Panc1 (cell line): Measurements from ENCODE around the gene ATP8B2. TPM values are rescaled to one million over a fixed set of nuclear protein-coding genes. Genes with fewer than 3 reads are reported as not detected.
"Not testable (repeated sequence)": the region's sequence is repeated elsewhere in the genome, so short reads cannot be mapped to it uniquely, and the experiment has no call there.

Experiments
- ATAC-seq: fragments of 200-7000 bp; cut with Tn5 transposase; 2 replicates; pipeline ENCODE4 v1.9.1; 2020; ENCODE audit warnings: mild to moderate bottlenecking, moderate library complexity
- BruUV-seq: library from RNA; stranded (reverse); fragments of 400-500 nt; replicated peaks from 2 replicates; lab custom pipeline; 2021; lab: Mats Ljungman, UMichigan
- CTCF ChIA-PET: fragments of 300-600 bp; sonication (Branson Sonifier 250); formaldehyde crosslinking; loops from one replicate; lab custom pipeline; 2022; ENCODE audit warnings: antibody characterized with exemption; lab: Charles Lee
- POLR2A ChIA-PET: fragments of 300-600 bp; sonication (Branson Sonifier 250); formaldehyde crosslinking; loops from one replicate; lab custom pipeline; 2022; ENCODE audit warnings: antibody characterized with exemption; lab: Charles Lee
- DNase-seq: peaks from one replicate; pipeline ENCODE4 v3.0.0-alpha.2; 2010; ENCODE audit warnings: low read depth, low spot score
- H3K27ac ChIP-seq: 2 replicates; pipeline ENCODE4 v1.5.1; 2011; ENCODE audit warnings: mild to moderate bottlenecking, low read length, inconsistent platforms
- H3K27me3 ChIP-seq: fragments of 200-500 bp; sonication (Bioruptor generic); 2 replicates; pipeline ENCODE4 v1.6.0; 2014; ENCODE audit warnings: low read length, inconsistent platforms; ENCODE audit not compliant: control insufficient read depth, insufficient read depth
- H3K36me3 ChIP-seq: fragments of 200-500 bp; sonication (Bioruptor generic); 2 replicates; pipeline ENCODE4 v1.5.1; 2014; ENCODE audit warnings: inconsistent platforms, mild to moderate bottlenecking, low read length, moderate library complexity; ENCODE audit not compliant: control insufficient read depth, insufficient read depth
- H3K4me1 ChIP-seq: 2 replicates; pipeline ENCODE4 v1.5.1; 2011; ENCODE audit warnings: inconsistent platforms, mild to moderate bottlenecking, low read length, moderate library complexity; ENCODE audit not compliant: control insufficient read depth, insufficient read depth
- H3K4me3 ChIP-seq, 2 experiments: 2 replicates each; pipeline ENCODE4 v1.5.1; 2011 to 2012; ENCODE audit warnings: low read depth in 2 of 2, low read length in 2 of 2, mild to moderate bottlenecking in 2 of 2, inconsistent platforms in 1 of 2, moderate library complexity in 1 of 2
- H3K9me3 ChIP-seq: fragments of 200-500 bp; sonication (Bioruptor generic); 2 replicates; pipeline ENCODE4 v1.5.1; 2014; ENCODE audit warnings: low read depth, mild to moderate bottlenecking, inconsistent platforms, low read length, moderate library complexity; ENCODE audit not compliant: control insufficient read depth, insufficient read depth
- POLR2AphosphoS5 ChIP-seq: IDR thresholded peaks from 2 replicates; pipeline ENCODE4 v1.6.1; 2012; ENCODE audit warnings: mild to moderate bottlenecking, low read depth, low read length, moderate library complexity
- SIN3A ChIP-seq: IDR thresholded peaks from 2 replicates; pipeline ENCODE4 v1.6.1; 2012; ENCODE audit warnings: low read depth, mild to moderate bottlenecking, low read length, moderate library complexity, borderline replicate concordance; ENCODE audit not compliant: insufficient read depth
- TCF7L2 ChIP-seq: IDR thresholded peaks from 2 replicates; pipeline ENCODE4 v1.6.1; 2011; ENCODE audit warnings: mild to moderate bottlenecking, low read depth, low read length, inconsistent platforms
- in situ Hi-C: cut with HindIII; loops from 2 replicates; pipeline ENCODE4 v1.10.0; 2016; ENCODE audit warnings: low sequenced_read_pairs, low pct_unique_long_range_greater_than_20kb
- intact Hi-C: fragments of 100-400 bp; cut with micrococcal nuclease; formaldehyde crosslinking; loops from one replicate; pipeline ENCODE4 v1.10.0; 2022; ENCODE audit not compliant: unreplicated experiment
- total RNA-seq: library from RNA; stranded (reverse); gene quantifications from one replicate; pipeline ENCODE4 v1.2.1, GENCODE V29; 2021; ENCODE audit not compliant: unreplicated experiment
- TF ChIP-seq, protein P1 (sequence below): fragments of 450-650 bp; IDR thresholded peaks from 2 replicates; pipeline ENCODE4 v1.5.1; 2017; ENCODE audit warnings: mild to moderate bottlenecking
- TF ChIP-seq, protein P2 (sequence below), 2 experiments: IDR thresholded peaks; 2 replicates each; pipeline ENCODE4 v1.6.1; 2011 to 2012; ENCODE audit warnings: low read depth in 2 of 2, control low read depth in 1 of 2, low read length in 1 of 2, mild to moderate bottlenecking in 1 of 2, moderate library complexity in 1 of 2; ENCODE audit not compliant: insufficient read depth in 1 of 2

The ATP8B2 gene
- total RNA-seq, 1 experiment from 2014 or later, result 14.7 TPM

DNA sequence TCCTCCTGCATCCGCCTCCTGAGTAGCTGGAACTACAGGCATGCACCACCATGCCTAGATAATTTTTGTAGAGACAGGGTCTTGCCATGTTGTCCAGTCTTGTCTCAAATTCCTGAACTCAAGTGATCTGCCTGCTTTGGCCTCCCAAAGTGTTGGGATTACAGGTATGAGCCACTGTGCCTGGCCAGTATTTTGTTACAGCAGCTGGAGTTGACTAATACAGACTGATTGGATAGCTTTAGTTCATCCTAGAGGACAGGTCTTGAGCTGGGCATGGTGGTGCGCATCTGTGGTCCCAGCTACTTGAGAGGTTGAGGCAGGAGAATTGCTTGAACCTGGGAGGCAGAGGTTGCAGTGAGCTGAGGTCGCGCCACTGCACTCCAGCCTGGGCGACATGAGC, 35.6 kb downstream of the ATP8B2 start:
- intact Hi-C loops, H3K36me3 ChIP-seq, H3K27me3 ChIP-seq, H3K4me3 ChIP-seq, H3K27ac ChIP-seq, CTCF ChIA-PET, in situ Hi-C loops, ATAC-seq, H3K4me1 ChIP-seq, H3K9me3 ChIP-seq, BruUV-seq, DNase-seq: not testable (repeated sequence)
- POLR2A ChIA-PET, result interaction anchor here (0.5 kb wide), 1 partner anchor 173 kb away, joined by 3 read pairs; no protein-coding TSS in a partner anchor

DNA sequence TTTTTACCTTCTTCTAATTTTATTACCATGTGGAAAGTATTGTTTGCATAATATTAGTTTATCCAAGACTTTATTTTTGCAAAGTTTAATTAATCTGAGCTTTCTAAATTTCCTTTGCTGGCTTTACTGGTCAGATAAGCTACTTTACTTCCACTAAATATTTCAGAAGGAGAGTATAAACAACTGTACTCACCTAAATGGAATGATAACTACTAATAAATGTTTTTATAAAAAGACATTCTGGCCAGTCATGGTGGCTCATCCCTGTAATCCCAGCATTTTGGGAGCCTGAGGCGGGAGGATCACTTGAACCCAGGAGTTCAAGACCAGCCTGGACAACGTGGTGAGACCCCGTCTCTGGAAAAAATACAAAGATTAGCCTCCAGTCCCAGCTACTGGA, 36.0 kb downstream of the ATP8B2 start:
- no peak for TF ChIP-seq SIN3A
- no peak for TF ChIP-seq POLR2AphosphoS5
- TF ChIP-seq, protein P1, sequence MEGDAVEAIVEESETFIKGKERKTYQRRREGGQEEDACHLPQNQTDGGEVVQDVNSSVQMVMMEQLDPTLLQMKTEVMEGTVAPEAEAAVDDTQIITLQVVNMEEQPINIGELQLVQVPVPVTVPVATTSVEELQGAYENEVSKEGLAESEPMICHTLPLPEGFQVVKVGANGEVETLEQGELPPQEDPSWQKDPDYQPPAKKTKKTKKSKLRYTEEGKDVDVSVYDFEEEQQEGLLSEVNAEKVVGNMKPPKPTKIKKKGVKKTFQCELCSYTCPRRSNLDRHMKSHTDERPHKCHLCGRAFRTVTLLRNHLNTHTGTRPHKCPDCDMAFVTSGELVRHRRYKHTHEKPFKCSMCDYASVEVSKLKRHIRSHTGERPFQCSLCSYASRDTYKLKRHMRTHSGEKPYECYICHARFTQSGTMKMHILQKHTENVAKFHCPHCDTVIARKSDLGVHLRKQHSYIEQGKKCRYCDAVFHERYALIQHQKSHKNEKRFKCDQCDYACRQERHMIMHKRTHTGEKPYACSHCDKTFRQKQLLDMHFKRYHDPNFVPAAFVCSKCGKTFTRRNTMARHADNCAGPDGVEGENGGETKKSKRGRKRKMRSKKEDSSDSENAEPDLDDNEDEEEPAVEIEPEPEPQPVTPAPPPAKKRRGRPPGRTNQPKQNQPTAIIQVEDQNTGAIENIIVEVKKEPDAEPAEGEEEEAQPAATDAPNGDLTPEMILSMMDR, result no peak
- no peak for DNase-seq
- intact Hi-C loops, result no loop called here
- POLR2A ChIA-PET, result interaction anchor here (0.5 kb wide), 1 partner anchor 173 kb away, joined by 3 read pairs; no protein-coding TSS in a partner anchor
- Histone ChIP-seq H3K36me3 (no peaks in the 10 kb centered on the region), H3K27me3 (no peaks in the 10 kb centered on the region), H3K9me3 (no peaks in the 10 kb centered on the region), H3K4me3 (no peak overlapping the region), H3K4me1 (no peaks in the 10 kb centered on the region), H3K27ac (no peak overlapping the region)
- ATAC-seq, result no peak
- in situ Hi-C loops, result no loop called here
- CTCF ChIA-PET, result no interaction called here
- no TSS peak for BruUV-seq

DNA sequence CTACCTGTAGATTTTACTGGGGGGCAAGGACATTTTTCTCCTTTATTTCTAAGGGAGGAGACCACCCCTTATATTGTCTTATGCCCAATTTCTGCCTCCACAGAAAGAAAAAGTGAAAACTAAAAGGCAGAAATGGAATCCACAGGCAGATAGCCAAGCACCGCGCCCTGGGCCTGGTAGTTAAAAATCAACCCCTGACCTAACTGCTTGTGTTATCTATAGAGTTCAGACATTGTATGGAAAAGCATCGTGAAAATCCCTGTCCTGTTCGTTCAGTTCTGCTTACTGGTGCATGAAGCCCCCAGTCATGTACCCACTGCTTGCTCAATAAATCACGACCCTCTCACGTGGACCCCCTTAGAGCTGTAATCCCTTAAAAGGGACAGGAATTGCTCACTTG, 46.1 kb downstream of the ATP8B2 start:
- DNase-seq, result no peak
- Histone ChIP-seq H3K4me1 (no peaks in the 10 kb centered on the region), H3K9me3 (no peaks in the 10 kb centered on the region), H3K27ac (no peak overlapping the region), H3K27me3 (no peaks in the 10 kb centered on the region), H3K4me3 (no peak overlapping the region), H3K36me3 (no peaks in the 10 kb centered on the region)
- CTCF ChIA-PET, result no interaction called here
- ATAC-seq, result no peak
- intact Hi-C loops, result no loop called here
- no TSS peak for BruUV-seq
- in situ Hi-C loops, result no loop called here
- no peak for TF ChIP-seq SIN3A
- TF ChIP-seq, protein P2, sequence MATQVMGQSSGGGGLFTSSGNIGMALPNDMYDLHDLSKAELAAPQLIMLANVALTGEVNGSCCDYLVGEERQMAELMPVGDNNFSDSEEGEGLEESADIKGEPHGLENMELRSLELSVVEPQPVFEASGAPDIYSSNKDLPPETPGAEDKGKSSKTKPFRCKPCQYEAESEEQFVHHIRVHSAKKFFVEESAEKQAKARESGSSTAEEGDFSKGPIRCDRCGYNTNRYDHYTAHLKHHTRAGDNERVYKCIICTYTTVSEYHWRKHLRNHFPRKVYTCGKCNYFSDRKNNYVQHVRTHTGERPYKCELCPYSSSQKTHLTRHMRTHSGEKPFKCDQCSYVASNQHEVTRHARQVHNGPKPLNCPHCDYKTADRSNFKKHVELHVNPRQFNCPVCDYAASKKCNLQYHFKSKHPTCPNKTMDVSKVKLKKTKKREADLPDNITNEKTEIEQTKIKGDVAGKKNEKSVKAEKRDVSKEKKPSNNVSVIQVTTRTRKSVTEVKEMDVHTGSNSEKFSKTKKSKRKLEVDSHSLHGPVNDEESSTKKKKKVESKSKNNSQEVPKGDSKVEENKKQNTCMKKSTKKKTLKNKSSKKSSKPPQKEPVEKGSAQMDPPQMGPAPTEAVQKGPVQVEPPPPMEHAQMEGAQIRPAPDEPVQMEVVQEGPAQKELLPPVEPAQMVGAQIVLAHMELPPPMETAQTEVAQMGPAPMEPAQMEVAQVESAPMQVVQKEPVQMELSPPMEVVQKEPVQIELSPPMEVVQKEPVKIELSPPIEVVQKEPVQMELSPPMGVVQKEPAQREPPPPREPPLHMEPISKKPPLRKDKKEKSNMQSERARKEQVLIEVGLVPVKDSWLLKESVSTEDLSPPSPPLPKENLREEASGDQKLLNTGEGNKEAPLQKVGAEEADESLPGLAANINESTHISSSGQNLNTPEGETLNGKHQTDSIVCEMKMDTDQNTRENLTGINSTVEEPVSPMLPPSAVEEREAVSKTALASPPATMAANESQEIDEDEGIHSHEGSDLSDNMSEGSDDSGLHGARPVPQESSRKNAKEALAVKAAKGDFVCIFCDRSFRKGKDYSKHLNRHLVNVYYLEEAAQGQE (IDR thresholded peaks at IDR 0.05; ENCODE audit: insufficient read depth in 1 of 2, low read depth in 2 of 2, low read length in 1 of 2), result no peak
- no peak for TF ChIP-seq POLR2AphosphoS5
- TF ChIP-seq, protein P1, result no peak
- TF ChIP-seq TCF7L2, result no peak
- POLR2A ChIA-PET, result no interaction called here

DNA sequence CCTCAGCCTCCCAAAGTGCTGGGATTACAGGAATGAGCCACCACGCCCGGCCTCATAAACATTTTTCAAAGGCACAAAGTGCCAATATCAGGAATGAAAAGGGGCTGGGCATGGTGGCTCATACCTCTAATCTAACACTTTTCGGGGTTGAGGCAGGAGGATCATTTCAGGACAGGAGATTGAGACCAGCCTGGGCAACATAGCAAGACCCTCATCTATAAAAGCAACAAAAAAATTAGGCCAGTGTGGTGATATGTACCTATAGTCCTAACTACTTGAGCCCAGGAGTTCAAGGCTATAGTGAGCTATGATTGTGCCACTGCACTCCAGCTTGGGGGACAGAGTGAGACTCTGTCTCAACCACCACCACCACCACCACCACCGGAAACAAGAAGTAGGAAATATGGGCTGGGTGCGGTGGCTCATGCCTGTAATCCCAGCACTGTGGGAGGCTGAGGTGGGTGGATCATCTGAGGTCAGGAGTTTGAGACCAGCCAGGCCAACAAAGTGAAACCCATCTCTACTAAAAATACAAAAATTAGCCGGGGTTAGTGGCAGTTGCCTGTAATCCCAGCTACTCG, 48.5 kb downstream of the ATP8B2 start:
- BruUV-seq, H3K4me3 ChIP-seq, H3K27me3 ChIP-seq, intact Hi-C loops, H3K9me3 ChIP-seq, ATAC-seq, CTCF ChIA-PET, H3K36me3 ChIP-seq, H3K27ac ChIP-seq, in situ Hi-C loops, H3K4me1 ChIP-seq, DNase-seq: not testable (repeated sequence)
- POLR2A ChIA-PET, result interaction anchor here (0.6 kb wide), 1 partner anchor 42 kb away, joined by 9 read pairs; no protein-coding TSS in a partner anchor
